NK-92 (cell line): ENCODE results near the gene C1QTNF2.

ENCODE experiments used
- DNase-seq: peaks from one replicate; lab custom pipeline; 2025; ENCODE audit not compliant: unreplicated experiment; lab: John Stamatoyannopoulos, UW

Gene C1QTNF2

DNA sequence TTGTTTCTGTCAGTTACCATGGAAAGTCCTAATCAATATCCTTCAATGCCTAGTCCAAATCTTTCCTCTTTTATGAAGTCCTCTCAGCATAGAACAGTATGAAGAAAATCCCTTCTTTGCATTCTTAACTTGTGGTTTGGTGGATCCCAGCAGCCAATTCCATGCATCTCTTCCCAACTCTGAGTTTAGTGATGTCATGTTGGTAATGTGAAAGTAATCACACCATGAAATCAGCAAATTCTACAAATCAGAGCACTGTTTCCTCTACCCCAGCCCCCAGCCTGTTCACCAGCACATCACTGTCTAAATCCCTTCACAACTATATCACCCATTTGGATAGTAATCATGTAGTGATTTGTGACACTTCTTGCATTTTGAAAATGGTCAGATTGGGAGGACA is 4.7 kb upstream of the C1QTNF2 start:
- DNase-seq, result no peak

GRCh38 chr5:160371294-160371693 is 868 bp upstream of the C1QTNF2 start:
- DNase-seq, result no peak

- no peak for DNase-seq
Measured at GRCh38 chr5:160370713-160371034, 248 bp upstream of the C1QTNF2 start.

- DNase-seq, result no peak
Measured at GRCh38 chr5:160367885-160368284, 2.5 kb downstream of the C1QTNF2 start.

- DNase-seq, result no peak
Measured at GRCh38 chr5:160367261-160367660, 3.2 kb downstream of the C1QTNF2 start.

- DNase-seq, result no peak
Measured at GRCh38 chr5:160366230-160366629, 4.2 kb downstream of the C1QTNF2 start.

DNA sequence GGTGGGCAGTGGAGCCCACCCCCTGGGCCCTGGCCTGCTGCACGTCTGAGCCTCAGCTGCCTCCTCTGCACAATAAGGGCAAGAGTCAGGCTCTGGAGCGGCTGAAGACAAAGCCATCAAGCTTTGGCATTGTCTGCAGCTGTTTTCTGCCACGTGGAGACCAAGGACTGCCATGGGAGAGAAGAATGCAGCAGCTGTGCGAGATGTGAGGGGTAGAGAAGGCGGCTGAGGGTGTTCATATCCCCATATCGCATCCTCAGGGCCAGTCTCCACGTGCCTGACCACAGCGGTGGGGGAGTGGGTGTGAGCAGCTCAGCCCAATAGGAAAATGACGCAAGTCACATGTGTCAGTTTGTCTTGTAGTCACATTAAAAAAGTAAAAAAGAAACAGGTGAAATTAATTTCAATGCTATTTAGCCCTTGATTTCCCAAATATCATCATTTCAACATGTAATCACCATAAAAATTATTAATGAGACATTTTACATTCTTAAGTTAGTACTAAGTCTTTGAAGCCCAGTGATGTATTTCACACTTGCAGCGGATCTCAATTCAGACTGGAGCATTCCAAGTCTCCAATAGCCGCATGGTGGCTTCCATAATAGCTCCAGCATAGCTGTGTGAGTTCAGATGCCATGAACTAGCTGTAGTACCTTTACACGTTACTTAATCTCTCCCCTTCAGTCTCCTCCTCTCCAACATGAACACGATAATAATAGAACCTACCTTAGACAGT is 6.6 kb downstream of the C1QTNF2 start:
- DNase-seq, result no peak

GRCh38 chr5:160363211-160363610 is 7.2 kb downstream of the C1QTNF2 start:
- no peak for DNase-seq

DNA sequence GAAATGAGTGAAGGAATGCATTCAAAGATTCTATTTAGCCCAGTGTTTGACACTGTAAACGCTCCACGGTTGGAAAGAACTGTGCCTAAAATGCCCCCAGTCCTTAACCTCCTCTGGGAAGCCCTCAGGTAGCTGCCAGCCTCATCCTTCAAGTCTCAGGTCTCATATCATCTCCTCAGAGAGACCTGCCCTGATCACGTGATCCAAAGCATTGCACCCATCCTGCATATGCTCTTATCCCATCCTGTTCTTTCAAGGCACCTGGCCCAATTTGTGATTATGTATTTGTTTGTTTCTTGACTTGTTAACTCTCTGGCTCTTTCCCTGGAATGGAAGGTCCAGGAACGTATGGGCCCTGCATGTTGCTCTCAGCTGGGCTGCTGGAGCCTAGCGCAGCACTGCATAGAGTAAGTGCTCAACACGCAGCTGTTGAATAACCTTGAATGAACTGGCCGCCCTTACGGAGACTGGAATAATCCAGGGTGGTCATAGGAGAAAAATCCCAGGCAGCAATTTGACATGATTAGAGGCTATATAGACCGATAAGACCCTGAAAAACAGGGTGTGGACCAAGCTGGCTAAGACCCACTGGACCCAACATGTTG is 8.7 kb downstream of the C1QTNF2 start:
- no peak for DNase-seq

GRCh38 chr5:160360310-160360709 is 10.1 kb downstream of the C1QTNF2 start:
- DNase-seq, result no peak

GRCh38 chr5:160359816-160360215 is 10.6 kb downstream of the C1QTNF2 start:
- no peak for DNase-seq

DNA sequence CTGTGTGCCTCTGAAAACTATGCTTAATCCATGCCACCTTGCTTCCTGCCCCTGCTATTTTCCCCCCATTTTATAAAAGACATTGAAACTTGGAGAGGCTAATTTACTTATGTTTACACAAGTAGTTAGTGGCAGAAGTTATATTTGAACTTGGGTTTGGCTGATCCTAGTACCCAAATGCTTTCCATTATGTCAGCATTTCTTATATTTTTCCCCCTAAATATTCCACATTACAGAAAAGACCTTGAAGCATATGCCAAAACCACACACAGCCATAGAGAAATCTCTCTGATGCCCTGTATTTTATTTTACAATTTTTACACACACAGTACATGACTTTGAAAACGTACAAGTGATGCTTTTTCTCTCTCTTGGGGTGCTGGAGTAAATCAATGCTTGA is 11.2 kb downstream of the C1QTNF2 start:
- no peak for DNase-seq

- no peak for DNase-seq
Measured at GRCh38 chr5:160357861-160358411, 12.5 kb downstream of the C1QTNF2 start.

DNA sequence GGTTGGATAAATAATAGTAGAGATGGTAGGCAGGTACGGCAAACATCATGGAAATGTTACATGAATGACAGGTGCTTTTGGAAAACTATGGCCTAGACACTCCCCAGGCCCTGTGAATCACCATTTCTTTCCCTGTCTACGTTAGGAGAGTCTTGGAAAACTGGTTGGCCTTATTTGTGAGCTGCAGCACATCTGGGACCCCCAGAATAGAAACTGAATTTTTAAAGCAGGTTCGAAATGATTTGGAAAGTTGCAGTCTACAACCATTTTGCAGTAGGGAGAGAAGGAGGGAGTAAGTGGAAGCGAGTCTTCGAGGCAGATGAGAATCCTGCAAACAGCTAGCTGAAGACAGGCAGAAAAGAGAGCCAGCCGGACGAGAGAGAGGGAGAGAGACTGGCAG is 13.0 kb downstream of the C1QTNF2 start:
- no peak for DNase-seq

- DNase-seq, result no peak
Measured at GRCh38 chr5:160356550-160357347, 13.7 kb downstream of the C1QTNF2 start.

GRCh38 chr5:160354666-160355065 is 15.8 kb downstream of the C1QTNF2 start:
- DNase-seq, result no peak

DNA sequence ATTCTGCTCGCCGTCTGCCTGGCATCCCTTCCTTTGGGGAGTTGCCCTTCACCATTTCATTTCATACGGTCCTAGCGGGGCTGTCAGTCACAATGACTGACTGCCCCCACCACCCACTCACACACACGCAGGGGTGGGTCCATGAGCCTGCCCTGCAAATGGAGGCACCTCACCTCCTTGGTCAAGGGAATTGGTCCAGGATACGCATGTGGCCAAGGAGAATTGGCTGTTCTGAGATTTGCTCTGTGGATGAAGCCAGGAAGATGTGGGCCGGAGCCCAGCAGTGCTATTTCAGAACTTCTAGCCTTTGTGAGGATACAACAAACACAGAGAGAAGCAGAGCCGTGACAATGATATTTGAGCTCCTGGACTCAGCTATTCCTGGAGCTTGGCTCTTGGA is 17.0 kb downstream of the C1QTNF2 start:
- no peak for DNase-seq

DNA sequence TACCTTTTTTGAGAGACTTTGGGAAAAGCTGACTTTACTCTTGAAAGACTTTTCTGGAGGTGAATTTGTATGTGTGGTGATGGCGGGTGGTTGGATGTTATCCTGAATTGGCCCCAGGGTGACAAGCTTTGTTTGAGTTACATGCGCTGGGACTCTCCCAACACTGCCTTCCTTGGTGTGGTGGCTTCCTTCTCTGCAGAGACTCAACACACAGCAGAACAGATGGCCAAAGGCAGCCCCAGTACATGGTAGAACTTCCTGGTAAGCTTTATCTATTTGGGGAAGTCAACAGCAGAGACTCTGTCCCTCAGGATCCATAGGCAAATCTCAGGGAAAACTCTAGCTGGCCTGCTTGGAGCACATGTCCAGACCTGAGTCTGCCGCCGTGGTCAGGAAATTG is 18.1 kb downstream of the C1QTNF2 start:
- DNase-seq, result no peak

DNA sequence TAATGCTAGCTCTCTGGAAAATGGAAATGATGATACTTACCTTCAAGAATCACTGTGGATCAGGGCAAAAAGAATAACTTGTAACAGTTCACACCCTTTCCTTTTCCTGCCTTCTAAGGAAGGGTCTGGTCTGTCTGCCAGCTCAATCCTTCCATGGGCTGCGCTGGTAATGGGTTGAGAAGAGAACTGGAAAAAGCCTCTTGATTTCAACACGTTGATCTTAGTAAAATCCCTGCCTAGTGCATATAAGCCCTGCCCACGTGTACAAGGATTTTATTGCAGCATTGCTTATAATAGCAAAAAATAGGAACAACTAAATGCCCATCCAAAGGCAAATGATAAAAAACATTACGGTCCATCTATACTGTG is 20.5 kb downstream of the C1QTNF2 start:
- DNase-seq, result no peak

DNA sequence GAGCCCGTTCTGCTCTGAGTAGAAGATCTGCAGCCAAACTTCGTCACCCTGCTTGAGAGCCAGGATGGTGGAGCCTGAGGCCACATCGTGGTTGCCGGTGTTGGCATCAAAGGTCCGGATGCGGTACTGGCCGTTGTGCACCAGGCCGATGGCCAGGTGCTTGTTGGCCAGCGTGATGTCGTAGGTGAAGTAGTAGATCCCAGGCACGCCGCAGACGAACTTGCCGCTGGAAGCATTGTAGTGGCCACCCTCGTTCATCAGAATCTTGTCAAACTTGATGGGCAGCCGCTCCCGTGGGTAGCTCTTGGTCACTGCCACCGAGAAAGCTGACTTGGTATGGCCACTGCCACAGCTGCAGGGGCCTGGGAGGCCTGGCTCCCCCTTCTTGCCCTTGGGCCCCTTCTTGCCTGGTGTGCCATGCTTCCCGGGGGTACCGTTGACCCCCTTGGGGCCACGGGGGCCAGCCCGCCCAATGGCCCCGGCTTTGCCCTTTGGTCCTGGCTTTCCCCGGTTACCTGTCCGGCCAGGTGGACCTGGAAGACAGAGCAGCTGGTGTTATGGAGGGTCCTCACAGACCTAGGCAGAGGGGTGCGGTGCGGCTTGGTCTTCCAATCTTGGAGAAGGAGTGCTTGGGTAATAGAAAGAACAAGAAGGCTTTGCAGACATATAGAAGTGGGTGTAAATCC is 21.0 kb downstream of the C1QTNF2 start:
- no peak for DNase-seq

GRCh38 chr5:160348080-160348479 is 22.3 kb downstream of the C1QTNF2 start:
- no peak for DNase-seq
